IPS-11a (cell line): Measurements from ENCODE around the gene CDH23.

ENCODE experiments used
- H3K4me3 ChIP-seq: one replicate; pipeline ENCODE4 v1.5.1; 2013; ENCODE audit warnings: low read depth, low read length, control low read depth

Gene CDH23

DNA sequence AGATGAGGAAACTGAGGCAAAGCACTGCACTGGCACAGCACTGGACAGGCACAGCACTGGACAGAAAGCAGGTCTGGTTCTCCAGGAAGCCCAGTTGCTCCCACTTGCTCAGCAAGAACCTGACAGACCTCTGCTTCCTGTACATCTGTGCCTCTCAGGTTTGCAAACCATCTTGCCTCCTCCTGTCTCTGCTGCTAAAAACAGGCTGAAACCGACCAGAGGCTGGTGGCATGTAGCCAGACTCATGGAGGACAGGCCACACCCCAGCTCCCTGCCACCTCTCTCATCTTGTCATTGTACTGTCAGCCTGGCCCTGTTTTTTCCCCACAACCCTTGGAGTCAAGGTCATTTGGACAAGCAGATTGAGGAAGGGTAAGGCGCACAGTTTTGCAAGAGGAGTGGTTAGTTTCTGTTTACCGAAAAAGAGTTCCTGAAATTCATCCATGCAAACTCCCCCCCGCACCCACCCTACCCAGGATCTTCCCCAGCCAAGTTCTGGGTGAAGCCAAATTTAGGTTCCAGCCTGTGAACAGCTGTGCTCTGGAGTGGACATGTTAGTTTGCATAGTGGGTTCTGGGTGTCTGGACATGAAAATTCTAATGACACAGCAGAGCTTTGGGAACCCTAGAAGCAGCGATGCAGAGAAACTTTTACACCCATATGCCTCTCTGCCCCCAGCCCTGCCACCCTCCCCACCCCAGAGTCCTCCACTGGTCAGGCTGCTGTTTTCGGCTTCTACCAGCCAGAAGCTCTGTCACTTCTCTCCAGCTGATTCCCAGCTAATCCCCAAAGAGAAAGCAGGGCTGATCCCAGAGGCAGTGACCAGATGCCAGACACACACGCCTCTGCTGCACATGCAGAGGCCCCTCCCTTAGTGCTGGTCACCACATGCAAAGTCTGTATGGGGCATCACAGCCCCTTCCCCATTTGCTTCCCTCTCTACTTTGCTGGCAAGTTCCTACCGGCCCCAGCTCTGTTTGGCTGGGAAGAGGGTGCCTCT is 331.3 kb downstream of the CDH23 start:
- H3K4me3 ChIP-seq, result no peak overlapping the region

DNA sequence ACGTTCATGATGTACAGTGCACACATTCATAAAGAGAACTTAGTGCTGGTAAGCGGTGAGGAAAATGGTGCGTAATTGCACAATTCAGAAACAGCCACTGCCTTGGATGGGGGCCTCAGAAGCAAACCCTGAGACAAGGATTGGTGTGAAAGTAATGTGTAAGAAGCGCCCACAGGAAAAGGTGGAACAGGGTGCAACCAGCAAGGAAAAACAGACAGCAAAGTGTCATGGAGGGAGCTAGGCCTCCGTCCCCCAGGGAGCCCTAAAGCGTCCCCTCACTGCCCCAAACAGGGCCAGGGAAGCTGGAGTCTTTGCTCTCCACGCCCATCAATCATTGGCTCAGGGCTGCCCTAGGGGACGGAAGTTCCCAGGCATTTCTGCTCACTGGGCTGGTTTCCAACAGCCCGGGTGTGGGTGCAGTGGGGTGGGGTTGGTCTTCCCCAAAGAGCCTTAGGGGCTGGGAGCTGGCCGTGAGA is 332.5 kb downstream of the CDH23 start:
- H3K4me3 ChIP-seq, result no peak overlapping the region

DNA sequence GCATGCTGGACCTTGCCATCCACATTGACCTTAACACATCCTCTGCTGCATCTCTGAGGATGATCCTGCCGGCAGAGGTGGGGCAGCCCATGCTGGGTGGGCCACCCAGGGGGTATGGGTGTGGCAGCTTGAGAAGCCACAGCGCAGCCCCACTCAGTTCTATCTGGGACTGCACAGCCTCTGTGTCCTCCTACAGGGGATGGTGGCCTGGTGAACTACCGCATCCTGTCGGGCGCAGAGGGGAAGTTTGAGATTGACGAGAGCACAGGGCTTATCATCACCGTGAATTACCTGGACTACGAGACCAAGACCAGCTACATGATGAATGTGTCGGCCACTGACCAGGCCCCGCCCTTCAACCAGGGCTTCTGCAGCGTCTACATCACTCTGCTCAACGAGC is 335.1 kb downstream of the CDH23 start:
- no peak overlapping the region for H3K4me3 ChIP-seq

DNA sequence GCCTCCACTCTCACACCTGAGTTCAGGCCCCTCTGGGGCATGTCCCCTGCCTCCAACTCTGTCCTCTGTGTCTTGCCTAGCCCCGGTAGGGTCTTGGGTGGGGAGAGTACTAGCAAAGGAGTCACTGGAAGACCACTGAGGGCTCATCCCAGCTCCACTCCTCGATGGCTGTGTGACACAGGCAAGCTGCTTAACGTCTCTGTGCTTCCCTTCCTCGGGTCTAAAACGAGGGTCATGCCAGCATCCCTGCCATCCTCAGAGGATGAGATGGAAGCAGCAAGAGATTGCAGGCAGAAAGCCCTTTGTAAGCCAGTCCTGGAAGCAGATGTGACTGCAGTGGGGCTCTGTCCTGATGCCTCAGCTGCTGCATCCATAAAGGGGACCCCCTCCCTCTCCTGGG is 338.1 kb downstream of the CDH23 start:
- H3K4me3 ChIP-seq, result no peak overlapping the region

DNA sequence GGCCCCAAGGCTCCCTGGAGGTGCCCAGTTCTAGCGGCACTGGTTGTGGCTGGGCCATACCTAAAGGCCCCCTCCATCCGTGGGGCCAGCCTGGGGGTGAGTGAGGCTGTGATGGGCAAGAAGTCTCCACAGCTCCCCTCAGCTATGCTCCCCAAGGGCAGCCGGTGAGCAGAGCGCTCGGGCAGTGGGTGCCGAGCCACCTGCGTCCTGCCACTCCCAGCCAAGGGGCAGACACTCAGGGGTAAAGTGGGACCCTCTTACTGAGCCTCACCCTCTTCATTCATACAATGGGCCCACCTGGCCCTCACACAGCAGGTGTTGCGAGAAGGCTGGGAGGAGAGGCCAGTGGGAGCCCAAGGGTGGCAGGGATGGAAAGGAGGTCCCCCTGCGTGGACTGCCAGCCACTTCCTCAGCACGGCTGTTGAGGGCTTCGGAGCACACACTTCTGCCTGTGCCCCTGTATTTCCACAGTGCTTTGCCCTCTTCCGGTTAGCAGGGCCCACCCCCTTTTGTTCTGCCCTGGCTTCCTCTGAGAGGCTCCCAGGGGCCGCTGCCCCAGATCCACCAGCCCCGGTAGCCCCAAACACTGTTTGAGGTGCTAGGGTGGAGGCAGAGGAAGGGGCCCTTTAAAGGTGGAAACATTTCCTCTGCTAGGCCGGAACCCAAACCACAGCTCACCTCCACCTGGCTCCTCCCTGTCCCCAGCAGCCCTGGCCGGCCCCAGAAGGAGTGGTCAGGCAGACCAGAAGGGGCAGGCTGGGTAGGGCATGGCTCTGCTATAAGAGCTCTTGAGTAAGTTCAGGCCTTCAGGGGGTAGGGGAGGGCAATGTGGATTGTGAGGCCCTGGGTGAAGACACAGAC is 339.2 kb downstream of the CDH23 start:
- no peak overlapping the region for H3K4me3 ChIP-seq

DNA sequence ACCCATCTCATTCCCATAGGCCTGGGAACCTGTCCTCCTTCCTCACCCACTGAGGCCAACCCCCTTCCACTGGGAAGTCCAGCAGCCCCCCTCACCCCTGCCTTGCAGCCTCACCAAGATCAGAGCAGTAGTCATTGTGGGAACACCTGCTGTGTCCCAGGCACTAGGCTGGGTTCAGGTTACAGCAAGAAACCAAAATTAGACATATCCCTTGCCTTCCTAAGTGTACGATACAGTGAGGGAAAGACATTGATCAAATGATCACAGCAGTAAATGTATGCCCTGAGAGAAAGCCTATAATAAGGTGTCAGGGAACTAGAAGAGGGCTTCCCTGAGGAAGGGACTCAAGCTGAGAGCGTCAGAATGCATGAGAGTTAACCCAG is 339.8 kb downstream of the CDH23 start:
- H3K4me3 ChIP-seq, result no peak overlapping the region

GRCh38 chr10:71737001-71737833 is 340.5 kb downstream of the CDH23 start:
- H3K4me3 ChIP-seq, result no peak overlapping the region

DNA sequence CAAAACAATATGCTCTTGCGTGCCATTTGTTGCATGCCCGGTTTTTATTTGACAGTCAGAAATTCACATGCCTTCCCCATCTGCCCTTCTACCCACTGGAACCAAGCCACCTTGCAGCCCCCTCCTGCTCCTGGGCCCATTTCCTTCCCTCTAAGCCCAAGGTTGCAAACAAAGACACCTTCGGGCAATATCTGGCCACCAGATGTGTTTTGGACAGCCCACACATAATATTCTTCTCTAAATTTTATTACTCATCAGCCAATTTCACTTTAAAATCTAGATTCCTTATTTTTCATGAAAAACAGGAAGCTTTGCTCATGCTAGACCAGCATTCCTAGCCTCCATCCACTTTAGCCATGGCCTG is 341.1 kb downstream of the CDH23 start:
- no peak overlapping the region for H3K4me3 ChIP-seq

- no peak overlapping the region for H3K4me3 ChIP-seq
These were observed 342.7 kb downstream of the CDH23 start for GRCh38 chr10:71739358-71739900.

- H3K4me3 ChIP-seq, result no peak overlapping the region
These were observed 343.4 kb downstream of the CDH23 start for GRCh38 chr10:71740069-71740653.

DNA sequence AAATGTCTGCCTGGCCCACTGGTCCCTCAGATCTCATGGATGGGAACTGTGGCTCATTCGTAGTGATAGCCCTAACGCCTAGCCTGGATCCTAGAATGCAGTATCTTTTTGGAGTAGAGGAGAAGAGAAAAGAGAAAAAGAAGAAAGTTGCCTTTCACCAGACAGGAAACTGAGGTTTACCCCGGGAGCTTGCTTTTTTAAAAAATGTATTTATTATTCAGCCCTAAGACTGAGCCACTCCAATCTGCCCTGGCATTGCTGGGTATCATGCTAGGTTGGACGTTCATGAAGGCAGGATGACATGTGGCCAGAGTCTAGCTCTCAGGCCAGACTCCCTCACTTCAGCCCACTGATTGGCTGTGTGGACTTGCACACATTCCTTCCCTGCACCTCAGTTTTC is 344.3 kb downstream of the CDH23 start:
- H3K4me3 ChIP-seq, result no peak overlapping the region

DNA sequence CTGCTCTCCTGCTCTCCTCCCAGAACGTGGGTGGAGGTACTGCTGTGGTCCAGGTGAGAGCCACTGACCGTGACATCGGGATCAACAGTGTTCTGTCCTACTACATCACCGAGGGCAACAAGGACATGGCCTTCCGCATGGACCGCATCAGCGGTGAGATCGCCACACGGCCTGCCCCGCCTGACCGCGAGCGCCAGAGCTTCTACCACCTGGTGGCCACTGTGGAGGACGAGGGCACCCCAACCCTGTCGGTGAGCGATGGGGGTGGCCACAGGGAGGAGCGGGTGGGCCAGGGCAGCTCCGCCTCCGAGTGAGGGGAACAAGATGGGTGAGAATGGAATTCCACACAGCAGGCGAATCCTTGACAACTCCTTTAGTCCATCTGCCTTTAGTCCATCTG is 345.0 kb downstream of the CDH23 start:
- H3K4me3 ChIP-seq, result no peak overlapping the region

- H3K4me3 ChIP-seq, result no peak overlapping the region
These were observed 345.8 kb downstream of the CDH23 start for GRCh38 chr10:71742301-71743088.

- H3K4me3 ChIP-seq, result no peak overlapping the region
These were observed 346.5 kb downstream of the CDH23 start for GRCh38 chr10:71743089-71743838.

GRCh38 chr10:71743866-71744265 is 347.1 kb downstream of the CDH23 start:
- H3K4me3 ChIP-seq, result no peak overlapping the region

DNA sequence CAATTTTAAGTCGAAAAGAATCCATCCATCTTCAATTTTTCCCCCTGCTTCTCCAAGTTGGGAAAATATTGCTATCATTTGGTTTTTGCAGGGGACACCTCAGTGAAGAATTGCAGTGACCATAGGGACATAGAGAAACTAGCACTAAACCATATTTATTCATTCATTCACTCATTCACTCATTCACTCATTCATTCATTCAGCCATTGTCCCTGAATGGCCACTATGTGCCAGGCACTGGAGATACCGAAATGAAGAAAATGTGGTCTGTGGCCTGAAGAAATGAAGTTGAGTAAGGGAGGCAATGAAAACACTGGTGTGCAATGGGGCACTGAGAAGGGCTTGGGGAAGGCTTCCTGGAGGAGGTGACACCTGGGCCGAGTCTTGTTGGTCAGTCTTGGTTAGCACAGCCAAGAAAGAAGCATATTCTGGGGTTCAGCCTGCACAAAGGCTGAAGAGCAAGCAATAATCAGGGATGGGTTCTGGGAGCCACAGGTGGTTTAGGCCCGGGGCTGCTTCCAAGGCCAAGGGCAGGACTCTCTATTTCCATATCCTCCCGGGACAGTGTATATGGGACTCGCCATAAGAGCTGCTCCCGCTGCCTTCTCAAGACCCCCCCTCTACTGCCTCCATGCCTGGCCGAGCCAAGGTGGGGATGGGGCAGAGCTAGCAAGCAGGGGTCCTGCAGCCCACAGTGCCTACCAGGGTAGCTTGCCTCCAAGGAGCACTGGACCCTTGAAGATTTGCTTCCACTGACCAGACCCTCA is 348.4 kb downstream of the CDH23 start:
- H3K4me3 ChIP-seq, result no peak overlapping the region

- no peak overlapping the region for H3K4me3 ChIP-seq
These were observed 349.0 kb downstream of the CDH23 start for GRCh38 chr10:71745664-71746250.
